Prostate gland (tissue), 2 donors: ENCODE measurements around the gene SHROOM3. TPM values are rescaled to one million over a fixed set of nuclear protein-coding genes. Genes with fewer than 3 reads are reported as not detected.
A peak's percentile ranks its signal among the peaks of the same experiment; 100 is the strongest.

ENCODE experiments used
- DNase-seq: peaks from one replicate; pipeline ENCODE4 v3.0.0-alpha.2; 2019; ENCODE audit warnings: low spot score
- H3K27ac ChIP-seq, 2 donors: fragments of 200-600 bp; sonication (generic); 2 replicates each; pipeline ENCODE4 v1.5.1; 2017 to 2019
- H3K27me3 ChIP-seq: fragments of 200-600 bp; sonication (generic); replicated peaks from 2 replicates; pipeline ENCODE4 v1.5.1; 2019; ENCODE audit not compliant: insufficient read depth
- H3K36me3 ChIP-seq, 2 donors: fragments of 200-600 bp; sonication (generic); 1 replicate in 1 of 2; 2 replicates in 1 of 2; pipeline versions ENCODE4 v1.5.1 to v1.8.1; 2017 to 2019
- H3K4me1 ChIP-seq: fragments of 200-600 bp; sonication (generic); replicated peaks from 2 replicates; pipeline ENCODE4 v1.5.1; 2019
- H3K4me3 ChIP-seq, 2 donors: fragments of 200-600 bp; sonication (generic); 2 replicates each; pipeline ENCODE4 v1.5.1; 2017 to 2019
- H3K9me3 ChIP-seq: fragments of 200-600 bp; sonication (generic); 2 replicates; pipeline ENCODE4 v1.5.1; 2017
- POLR2A ChIP-seq: fragments of 450-650 bp; IDR thresholded peaks from one replicate; pipeline ENCODE4 v1.6.1; 2016; ENCODE audit warnings: antibody characterized with exemption, mild to moderate bottlenecking
- POLR2AphosphoS5 ChIP-seq: sonication (generic); formaldehyde crosslinking; IDR thresholded peaks from one replicate; pipeline ENCODE4 v1.6.1; 2017; ENCODE audit warnings: antibody characterized with exemption
- WGBS: methylation state at CpG from one replicate; pipeline ENCODE4 v1.1.5; 2018; 5-methylcytosine and 5-hydroxymethylcytosine counted together
- intact Hi-C: fragments of 100-400 bp; cut with DNase I; formaldehyde crosslinking; loops from one replicate; pipeline ENCODE4 v1.14.2; 2022
- total RNA-seq, 2 donors: library from RNA; depleted of rRNA; stranded (reverse); fragments of >200 nt; gene quantifications; one replicate each; pipeline ENCODE4 v1.1.0, GENCODE V29; 2016
- TF ChIP-seq, protein P1 (sequence below), 4 experiments: fragments of 200-600 bp in 2 of 4; fragments of 450-650 bp in 2 of 4; sonication (generic) in 2 of 4; IDR thresholded peaks; 1 replicate in 3 of 4; 2 replicates in 1 of 4; pipeline ENCODE4 v1.5.1; 2016 to 2019; ENCODE audit warnings: antibody characterized with exemption in 4 of 4, mild to moderate bottlenecking in 2 of 4, moderate library complexity in 2 of 4

SHROOM3 gene
- total RNA-seq, 2 donors from 2014 or later = 107 to 137 TPM

DNA sequence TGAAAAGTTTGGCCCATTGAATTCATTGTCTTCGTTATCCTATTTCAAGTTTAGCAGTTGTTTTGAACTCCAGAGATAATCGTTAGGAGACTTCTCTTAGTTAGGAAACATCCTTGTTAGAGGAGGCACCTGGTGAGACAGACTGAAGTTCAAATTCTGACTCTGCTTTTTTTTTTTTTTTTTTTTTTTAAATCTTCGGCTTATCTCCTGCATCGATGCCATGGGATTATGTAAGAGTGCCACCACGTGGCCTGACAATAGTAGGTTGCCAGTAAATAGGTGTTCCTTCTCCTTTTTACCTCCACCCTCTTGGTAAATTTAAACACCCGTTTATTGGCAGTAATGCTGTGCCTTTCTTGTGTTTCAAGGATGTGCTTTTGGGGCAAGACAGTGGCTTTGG lies 313.6 kb downstream of the SHROOM3 start:
- Histone ChIP-seq H3K36me3 (no peaks in the 10 kb centered on the region), H3K4me3 (no peak overlapping the region), H3K27ac (peak overlapping the region in 1 of 2 donors; percentile 22), H3K4me1 (no peaks in the 10 kb centered on the region), H3K9me3 (no peaks in the 10 kb centered on the region), H3K27me3 (no peaks in the 10 kb centered on the region)
- 31% methylated on average over 6 of the region's 6 CpGs for whole genome bisulfite sequencing
- intact Hi-C loops = loop anchor here (2.0 kb wide), 1 partner anchor 238 kb away; no protein-coding TSS in a partner anchor
- TF ChIP-seq POLR2A (no peak), POLR2AphosphoS5 (peak; percentile 68)
- TF ChIP-seq, protein P1, sequence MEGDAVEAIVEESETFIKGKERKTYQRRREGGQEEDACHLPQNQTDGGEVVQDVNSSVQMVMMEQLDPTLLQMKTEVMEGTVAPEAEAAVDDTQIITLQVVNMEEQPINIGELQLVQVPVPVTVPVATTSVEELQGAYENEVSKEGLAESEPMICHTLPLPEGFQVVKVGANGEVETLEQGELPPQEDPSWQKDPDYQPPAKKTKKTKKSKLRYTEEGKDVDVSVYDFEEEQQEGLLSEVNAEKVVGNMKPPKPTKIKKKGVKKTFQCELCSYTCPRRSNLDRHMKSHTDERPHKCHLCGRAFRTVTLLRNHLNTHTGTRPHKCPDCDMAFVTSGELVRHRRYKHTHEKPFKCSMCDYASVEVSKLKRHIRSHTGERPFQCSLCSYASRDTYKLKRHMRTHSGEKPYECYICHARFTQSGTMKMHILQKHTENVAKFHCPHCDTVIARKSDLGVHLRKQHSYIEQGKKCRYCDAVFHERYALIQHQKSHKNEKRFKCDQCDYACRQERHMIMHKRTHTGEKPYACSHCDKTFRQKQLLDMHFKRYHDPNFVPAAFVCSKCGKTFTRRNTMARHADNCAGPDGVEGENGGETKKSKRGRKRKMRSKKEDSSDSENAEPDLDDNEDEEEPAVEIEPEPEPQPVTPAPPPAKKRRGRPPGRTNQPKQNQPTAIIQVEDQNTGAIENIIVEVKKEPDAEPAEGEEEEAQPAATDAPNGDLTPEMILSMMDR (IDR thresholded peaks at IDR 0.05) = peak in 3 of 4 experiments; percentile 18 to 46 (median 23)
- peak; percentile 52 for DNase-seq

- Histone ChIP-seq H3K4me3 (no peak overlapping the region), H3K27ac (no peak overlapping the region), H3K9me3 (no peaks in the 10 kb centered on the region), H3K36me3 (no peaks in the 10 kb centered on the region), H3K4me1 (no peaks in the 10 kb centered on the region), H3K27me3 (no peaks in the 10 kb centered on the region)
- intact Hi-C loops = loop anchor here (2.0 kb wide), 1 partner anchor 239 kb away; no protein-coding TSS in a partner anchor
- no peak for DNase-seq
- 94% methylated on average over 4 of the region's 4 CpGs for WGBS
- TF ChIP-seq, protein P1 (IDR thresholded peaks at IDR 0.05) = no peak
- TF ChIP-seq POLR2A = no peak
- no peak for TF ChIP-seq POLR2AphosphoS5
Measured at GRCh38 chr4:76749355-76749754, 314.3 kb downstream of the SHROOM3 start.

DNA sequence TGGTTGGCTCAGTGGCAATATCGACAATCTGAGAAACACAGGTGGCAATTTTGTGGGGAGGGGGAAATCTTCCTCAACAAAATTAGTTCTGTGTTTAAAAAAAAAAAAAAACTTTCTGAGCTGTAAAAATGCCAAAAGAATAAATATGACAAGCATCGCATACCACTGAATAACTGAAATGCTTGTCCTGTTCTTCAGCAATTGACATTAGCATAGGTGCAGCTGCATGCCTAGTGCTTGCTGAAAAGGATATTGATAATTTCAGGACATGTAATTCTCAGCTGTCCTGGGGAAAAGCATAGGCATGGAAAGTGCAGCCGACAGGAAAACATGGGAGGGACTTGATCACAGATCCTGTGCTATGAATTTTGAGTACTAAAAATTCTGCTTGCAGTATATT lies 315.7 kb downstream of the SHROOM3 start:
- no peaks in the 10 kb centered on the region for H3K4me1 ChIP-seq
- no peaks in the 10 kb centered on the region for H3K36me3 ChIP-seq
- no peak overlapping the region for H3K27ac ChIP-seq
- H3K27me3 ChIP-seq = no peaks in the 10 kb centered on the region
- intact Hi-C loops = loop anchor here (10.0 kb wide), 2 partner anchors 194 to 316 kb away; partner anchors contain the start of genes SEPTIN11 and SHROOM3
- H3K4me3 ChIP-seq = no peak overlapping the region
- DNase-seq = no peak
- H3K9me3 ChIP-seq = no peaks in the 10 kb centered on the region
- 84% methylated on average over 3 of the region's 3 CpGs for WGBS
- TF ChIP-seq, protein P1 (IDR thresholded peaks at IDR 0.05) = no peak
- no peak for TF ChIP-seq POLR2A
- no peak for TF ChIP-seq POLR2AphosphoS5

DNA sequence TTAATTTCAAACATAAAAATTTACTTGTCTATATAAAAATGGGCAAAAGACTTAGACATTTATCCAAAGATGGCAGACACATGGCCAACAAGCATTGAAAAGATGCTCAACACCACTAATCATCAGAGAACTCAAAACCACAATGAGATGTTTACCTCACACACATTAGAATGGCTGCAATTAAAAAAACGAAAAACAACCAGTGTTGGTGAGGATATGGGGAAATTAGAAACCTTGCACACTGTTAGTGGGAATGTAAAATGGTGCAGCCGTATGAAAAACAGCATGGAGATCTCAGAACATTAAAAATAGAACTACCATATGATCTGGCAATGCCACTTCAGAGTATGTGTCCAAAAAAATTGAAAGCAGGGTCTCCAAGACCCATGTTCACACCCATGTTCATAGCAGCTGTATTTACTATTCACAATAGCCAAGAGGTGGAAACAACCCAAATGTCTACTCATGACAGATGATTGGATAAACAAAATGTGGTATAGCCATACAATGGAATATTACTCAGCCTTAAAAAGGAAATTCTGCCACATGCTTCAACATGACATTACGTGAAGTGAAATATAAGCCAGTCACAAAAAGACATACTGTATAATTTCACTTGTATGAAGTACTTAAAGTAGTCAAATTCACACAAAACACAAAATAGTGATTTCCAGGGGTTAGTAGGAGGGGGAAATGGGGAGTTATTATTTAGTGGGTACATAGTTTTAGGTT lies 316.7 kb downstream of the SHROOM3 start:
- no peaks in the 10 kb centered on the region for H3K9me3 ChIP-seq
- DNase-seq = no peak
- WGBS = 97% methylated on average over 3 of the region's 3 CpGs
- H3K27me3 ChIP-seq = no peaks in the 10 kb centered on the region
- H3K4me3 ChIP-seq = no peak overlapping the region
- H3K36me3 ChIP-seq = no peaks in the 10 kb centered on the region
- intact Hi-C loops = loop anchor here (10.0 kb wide), 2 partner anchors 193 to 317 kb away; partner anchors contain the start of genes SEPTIN11 and SHROOM3
- H3K27ac ChIP-seq = no peak overlapping the region
- no peak for TF ChIP-seq POLR2AphosphoS5
- no peak for TF ChIP-seq POLR2A
- TF ChIP-seq, protein P1 (IDR thresholded peaks at IDR 0.05) = no peak
- H3K4me1 ChIP-seq = no peaks in the 10 kb centered on the region
